Stimulated activated naive CD8-positive, alpha-beta T cell treated with anti-CD3 and anti-CD28 coated beads, Interleukin-15, amount 100 ng/mL, for 72 hours (primary cell): ENCODE results near the gene TSHZ1.

Experiments
- ATAC-seq: fragments of 150-1000 bp; cut with Tn5 transposase; 2 replicates; pipeline ENCODE4 v1.10.0; 2021; ENCODE audit warnings: mild to moderate bottlenecking, moderate library complexity
- DNase-seq, 2 donors: peaks; one replicate each; pipeline ENCODE4 v3.0.0; 2021 to 2022
- H3K27ac Mint-ChIP-seq, 2 donors: one replicate each; pipeline ENCODE4 v1.8.0; 2022; ENCODE audit warnings: mild to moderate bottlenecking in 2 of 2, mixed read lengths in 2 of 2, moderate library complexity in 2 of 2
- H3K27me3 Mint-ChIP-seq: one replicate; pipeline ENCODE4 v1.8.0; 2022; ENCODE audit warnings: mixed read lengths
- H3K4me1 Mint-ChIP-seq: one replicate; pipeline ENCODE4 v1.8.0; 2022; ENCODE audit warnings: mild to moderate bottlenecking, mixed read lengths
- H3K4me3 Mint-ChIP-seq, 2 donors: one replicate each; pipeline ENCODE4 v1.8.0; 2022; ENCODE audit warnings: mild to moderate bottlenecking in 2 of 2, mixed read lengths in 2 of 2, moderate library complexity in 1 of 2
- H3K9me3 Mint-ChIP-seq, 2 donors: one replicate each; pipeline ENCODE4 v1.8.0; 2022; ENCODE audit warnings: mixed read lengths in 2 of 2

TSHZ1 gene

DNA sequence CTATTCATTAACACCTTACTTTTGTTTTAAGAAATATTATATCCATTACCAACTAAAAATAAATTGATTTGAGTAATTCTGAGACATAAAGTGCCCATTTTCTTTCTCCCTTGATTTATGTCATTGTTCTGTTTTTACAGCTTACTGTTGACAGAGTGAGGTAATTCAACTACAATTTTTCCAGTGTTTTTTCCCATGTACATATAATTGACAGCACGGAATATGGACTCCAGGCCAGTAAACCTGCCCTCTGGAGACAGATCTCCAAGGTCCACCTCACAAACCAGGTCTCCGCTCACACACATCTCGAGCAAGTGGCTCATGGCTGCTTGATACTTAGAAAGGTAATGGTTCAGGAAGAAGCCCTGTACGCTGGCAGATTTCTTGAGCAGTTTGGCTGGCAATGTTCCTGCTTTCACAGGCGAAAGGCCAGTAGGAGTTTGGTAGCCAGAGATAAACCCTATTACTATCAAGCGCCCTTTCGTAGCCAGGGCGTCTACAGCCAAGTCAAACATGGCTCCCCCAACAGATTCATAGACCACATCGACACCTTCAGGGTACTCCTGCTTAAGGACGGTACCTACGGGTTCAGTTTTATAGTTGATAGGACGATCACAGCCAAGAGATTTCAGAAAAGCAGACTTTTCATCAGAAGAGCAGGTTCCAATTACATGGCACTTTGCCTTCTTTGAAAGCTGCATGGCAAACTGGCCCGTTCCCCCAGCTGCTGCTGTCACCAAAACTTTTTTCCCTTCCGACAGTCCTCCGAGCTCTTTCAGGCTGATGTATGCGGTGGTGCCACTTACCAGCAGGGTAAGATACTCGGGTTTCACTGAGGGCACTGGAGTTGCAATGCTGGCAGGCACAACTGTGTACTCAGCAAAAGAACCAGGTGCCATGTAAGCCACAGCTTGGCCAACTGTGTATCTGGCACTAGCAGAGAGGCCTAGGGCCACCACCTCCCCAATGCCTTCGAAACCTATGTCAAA, 9.0 kb upstream of the TSHZ1 start:
- no peaks in the 10 kb centered on the region for H3K9me3 Mint-ChIP-seq
- H3K4me3 Mint-ChIP-seq = no peak overlapping the region
- H3K4me1 Mint-ChIP-seq = peaks cover 47% of the 10 kb centered on the region
- H3K27me3 Mint-ChIP-seq = peaks cover 19% of the 10 kb centered on the region
- H3K27ac Mint-ChIP-seq = no peak overlapping the region
- ATAC-seq (no peak), DNase-seq (no peak)

DNA sequence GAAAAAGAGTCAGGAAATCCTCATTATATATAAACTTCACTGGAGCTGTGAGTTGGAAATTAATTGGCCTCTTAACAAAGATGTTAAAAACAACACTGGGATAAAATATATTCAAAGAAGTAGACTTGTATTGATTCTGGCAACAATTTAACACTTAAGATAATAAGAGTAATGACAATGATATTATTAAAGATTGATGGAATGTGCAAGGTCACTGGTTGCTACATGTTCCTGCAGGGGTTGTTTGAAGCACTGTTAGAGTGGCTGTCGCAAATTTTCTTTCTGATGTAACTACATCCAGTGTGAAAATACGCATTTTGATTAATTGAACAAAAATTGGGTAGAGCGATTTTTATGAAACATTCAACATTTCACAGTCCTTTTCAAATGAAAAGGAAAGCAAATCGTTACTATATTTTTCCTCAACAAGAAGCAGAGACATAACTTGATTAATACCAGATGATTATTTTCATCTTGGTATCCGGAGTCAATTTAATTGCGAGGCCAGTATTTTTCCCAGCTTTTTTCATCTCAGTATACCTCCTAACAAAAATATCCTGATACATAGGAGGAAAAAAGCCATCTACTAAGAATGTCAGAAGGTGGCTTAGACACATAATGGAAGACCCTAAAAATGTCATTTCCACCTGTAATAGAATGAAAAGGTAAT, 7.8 kb upstream of the TSHZ1 start:
- Mint-ChIP-seq H3K4me3 (no peak overlapping the region), H3K4me1 (peaks cover 59% of the 10 kb centered on the region), H3K9me3 (no peaks in the 10 kb centered on the region), H3K27me3 (peaks cover 32% of the 10 kb centered on the region), H3K27ac (no peak overlapping the region)
- ATAC-seq = no peak
- no peak for DNase-seq

- H3K27ac Mint-ChIP-seq = no peak overlapping the region
- H3K4me3 Mint-ChIP-seq = peak overlapping the region in 1 of 2 donors; percentile 86
- H3K9me3 Mint-ChIP-seq = no peaks in the 10 kb centered on the region
- peaks cover 58% of the 10 kb centered on the region for H3K4me1 Mint-ChIP-seq
- H3K27me3 Mint-ChIP-seq = peaks cover 33% of the 10 kb centered on the region
- ATAC-seq (no peak), DNase-seq (no peak)
Observed at GRCh38 chr18:75203416-75204268, 7.0 kb upstream of the TSHZ1 start.

DNA sequence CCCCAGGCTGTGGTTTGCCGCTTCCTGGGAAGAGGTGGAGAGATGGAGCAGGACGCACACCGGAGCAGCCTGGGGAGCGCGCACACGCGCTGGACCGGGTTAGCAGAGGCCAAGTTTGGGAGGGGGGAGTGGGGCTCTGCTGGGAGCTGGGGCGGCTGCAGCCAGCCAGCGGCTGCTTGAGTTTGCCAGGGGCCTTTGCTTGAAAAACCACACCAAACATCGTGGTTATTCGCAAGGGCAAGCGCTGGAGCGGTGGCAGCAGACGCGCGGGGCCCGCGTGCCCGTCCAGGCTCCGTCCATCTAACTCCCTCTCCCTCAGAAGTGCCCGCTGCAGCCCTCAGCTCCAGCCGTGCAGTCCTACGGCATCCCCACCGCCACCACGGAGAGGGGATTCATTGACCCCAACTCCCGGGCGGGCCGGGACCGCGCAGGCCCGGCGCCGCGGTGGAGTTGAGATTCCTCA, 6.3 kb upstream of the TSHZ1 start:
- ATAC-seq (no peak), DNase-seq (no peak)
- no peak overlapping the region for H3K27ac Mint-ChIP-seq
- H3K4me1 Mint-ChIP-seq = peaks cover 58% of the 10 kb centered on the region
- H3K4me3 Mint-ChIP-seq = peak overlapping the region in 1 of 2 donors; percentile 86
- H3K9me3 Mint-ChIP-seq = no peaks in the 10 kb centered on the region
- peaks cover 33% of the 10 kb centered on the region for H3K27me3 Mint-ChIP-seq

GRCh38 chr18:75204732-75205513, 5.7 kb upstream of the TSHZ1 start:
- ATAC-seq (no peak), DNase-seq (no peak)
- Mint-ChIP-seq H3K4me1 (peaks cover 52% of the 10 kb centered on the region), H3K27ac (peak overlapping the region in 1 of 2 donors; percentile 63), H3K4me3 (peak overlapping the region; percentile 76 to 86), H3K9me3 (no peaks in the 10 kb centered on the region), H3K27me3 (peaks cover 33% of the 10 kb centered on the region)

- H3K4me1 Mint-ChIP-seq = peaks cover 45% of the 10 kb centered on the region
- DNase-seq = no peak
- H3K27me3 Mint-ChIP-seq = peaks cover 33% of the 10 kb centered on the region
- ATAC-seq = no peak
- peak overlapping the region; percentile 76 to 86 for H3K4me3 Mint-ChIP-seq
- H3K9me3 Mint-ChIP-seq = no peaks in the 10 kb centered on the region
- no peak overlapping the region for H3K27ac Mint-ChIP-seq
Observed at GRCh38 chr18:75205514-75206132, 5.0 kb upstream of the TSHZ1 start.

GRCh38 chr18:75206452-75207309, 3.9 kb upstream of the TSHZ1 start:
- Mint-ChIP-seq H3K9me3 (no peaks in the 10 kb centered on the region), H3K4me3 (peak overlapping the region; percentile 96 to 99), H3K27me3 (peaks cover 33% of the 10 kb centered on the region), H3K27ac (no peak overlapping the region), H3K4me1 (peaks cover 41% of the 10 kb centered on the region)
- DNase-seq (no peak), ATAC-seq (no peak)

DNA sequence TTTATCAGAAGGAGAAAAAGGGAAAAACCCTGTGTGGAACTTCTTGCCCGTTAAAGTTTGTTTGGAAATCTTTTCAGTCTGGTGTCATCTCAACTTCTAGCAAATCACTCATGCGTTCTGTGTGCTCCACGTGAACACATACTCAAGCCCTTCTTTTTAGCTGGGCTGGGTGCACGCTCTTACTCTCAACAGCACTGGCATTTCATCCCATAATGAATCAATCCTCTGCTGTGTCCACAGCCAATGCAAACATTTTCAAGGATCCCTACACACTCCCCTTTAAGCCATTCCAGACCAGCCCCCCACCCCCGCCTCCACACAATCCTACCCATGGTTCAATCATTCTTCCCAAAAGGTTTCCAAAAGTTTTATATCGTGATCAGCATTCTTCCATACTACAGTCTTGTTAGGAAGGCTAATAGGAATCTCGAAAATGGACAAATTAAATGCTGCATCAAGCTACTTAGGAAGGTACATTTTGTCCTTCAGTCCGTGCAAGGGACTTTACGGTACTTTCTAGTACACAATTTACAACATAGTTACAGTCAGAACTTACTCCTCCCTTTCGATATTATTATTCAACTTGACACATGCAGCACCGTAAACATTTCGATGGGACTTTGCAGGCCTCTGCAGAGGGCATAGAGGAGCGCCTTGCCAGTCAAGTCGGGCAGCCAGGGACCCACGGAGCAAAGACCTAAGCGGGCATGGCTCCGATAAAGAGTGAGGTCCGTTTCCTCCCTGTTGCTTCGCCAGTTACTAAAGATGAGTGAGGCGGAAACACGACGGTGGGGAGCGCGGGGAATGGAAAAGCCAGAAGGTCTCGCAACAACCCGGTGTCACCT, 3.1 kb upstream of the TSHZ1 start:
- peak; percentile 39 for ATAC-seq
- H3K9me3 Mint-ChIP-seq = no peaks in the 10 kb centered on the region

GRCh38 chr18:75208155-75208835, 2.3 kb upstream of the TSHZ1 start:
- peak overlapping the region; percentile 96 to 99 for H3K4me3 Mint-ChIP-seq
- peak; percentile 10 for ATAC-seq
- DNase-seq = peak; percentile 21 to 57
- H3K27ac Mint-ChIP-seq = peak overlapping the region; percentile 95 to 96
- peaks cover 52% of the 10 kb centered on the region for H3K4me1 Mint-ChIP-seq
- no peaks in the 10 kb centered on the region for H3K9me3 Mint-ChIP-seq
- peaks cover 33% of the 10 kb centered on the region for H3K27me3 Mint-ChIP-seq

More for the DNA sequence above, 3.1 kb upstream of the TSHZ1 start:
- peak overlapping the region; percentile 96 to 99 for H3K4me3 Mint-ChIP-seq
- DNase-seq = peak; percentile 48 to 49
- peaks cover 33% of the 10 kb centered on the region for H3K27me3 Mint-ChIP-seq
- H3K4me1 Mint-ChIP-seq = peaks cover 45% of the 10 kb centered on the region
- H3K27ac Mint-ChIP-seq = peak overlapping the region; percentile 95 to 96

GRCh38 chr18:75208836-75209128, 1.8 kb upstream of the TSHZ1 start:
- Mint-ChIP-seq H3K9me3 (no peaks in the 10 kb centered on the region), H3K4me1 (peaks cover 57% of the 10 kb centered on the region), H3K27me3 (peaks cover 33% of the 10 kb centered on the region), H3K27ac (no peak overlapping the region), H3K4me3 (peak overlapping the region; percentile 99)
- DNase-seq (no peak), ATAC-seq (no peak)

GRCh38 chr18:75209129-75209950, 1.3 kb upstream of the TSHZ1 start, which contains the start of gene PTGR3:
Gene PTGR3, minus strand, starts transcription at chr18:75209139. Its CDS starts 81 bp downstream, at chr18:75209058.
- Mint-ChIP-seq H3K9me3 (no peaks in the 10 kb centered on the region), H3K27ac (peak within 1 kb of the TSS; percentile 98), H3K27me3 (peaks cover 33% of the 10 kb centered on the region), H3K4me1 (peaks cover 63% of the 10 kb centered on the region), H3K4me3 (peak within 1 kb of the TSS; percentile 99 to 100)
- DNase-seq (peak; percentile 80 to 88), ATAC-seq (peak; percentile 78)

DNA sequence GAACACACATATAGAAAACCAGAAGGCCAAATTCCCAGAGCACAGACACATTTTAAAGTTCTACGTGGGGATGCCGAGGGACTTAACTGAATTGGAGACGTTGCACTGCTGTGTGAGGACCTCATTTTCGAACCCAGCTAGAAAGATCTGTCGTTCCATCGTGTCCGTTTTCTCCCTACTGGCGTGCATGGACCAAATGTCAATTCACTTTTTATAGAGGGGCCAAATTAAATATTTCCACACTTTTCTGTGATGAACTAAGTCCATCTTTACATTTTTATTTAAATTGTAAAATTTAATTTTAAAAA, 692 bp upstream of the TSHZ1 start:
- DNase-seq (no peak), ATAC-seq (no peak)
- H3K27ac Mint-ChIP-seq = peak overlapping the region; percentile 98
- peaks cover 66% of the 10 kb centered on the region for H3K4me1 Mint-ChIP-seq
- H3K9me3 Mint-ChIP-seq = no peaks in the 10 kb centered on the region
- H3K4me3 Mint-ChIP-seq = peak overlapping the region; percentile 99 to 100
- H3K27me3 Mint-ChIP-seq = peaks cover 30% of the 10 kb centered on the region
